ENCODE data around the gene ISYNA1. TPM values are rescaled to one million over a fixed set of nuclear protein-coding genes. Genes with fewer than 3 reads are reported as not detected.

The ISYNA1 gene
- total and polyA plus RNA-seq, 2 donors (not counting 1 experiment from before 2014, with no cell fraction given) = 22.6 to 28.3 TPM

DNA sequence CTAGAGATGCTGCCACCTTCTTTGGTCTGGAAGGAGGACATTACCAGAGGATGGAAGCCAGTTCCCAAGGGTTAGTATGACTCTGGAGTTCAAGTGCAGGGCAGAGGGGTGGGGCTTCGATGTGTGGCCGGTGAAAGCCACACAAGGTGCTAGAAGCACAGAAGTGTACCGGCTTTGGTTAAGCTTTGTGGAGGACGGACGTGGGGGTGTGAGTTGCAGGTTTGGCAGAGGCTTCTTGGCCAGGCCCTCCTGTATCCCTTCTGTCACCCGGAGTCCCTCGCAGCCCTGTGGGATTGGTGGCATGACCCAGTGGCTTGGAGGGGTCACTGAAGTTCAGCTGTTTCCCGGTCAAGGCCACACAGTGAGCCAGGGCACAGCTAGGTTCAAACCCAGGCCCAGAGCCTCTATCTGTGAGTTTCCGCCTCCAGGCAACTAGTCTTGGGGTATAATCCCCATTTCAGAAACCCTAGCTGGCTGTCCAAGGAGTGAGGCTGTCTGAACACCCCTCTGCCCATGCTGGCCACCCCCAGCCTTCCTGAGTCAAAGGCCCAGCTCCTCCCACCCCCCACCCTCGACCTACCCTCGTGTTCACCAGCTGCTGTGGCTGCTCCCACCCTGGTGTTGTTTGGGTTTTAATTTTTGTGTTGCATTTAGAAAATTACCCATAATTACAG, 23.3 kb downstream of the ISYNA1 start:
- no peak overlapping the region for H3K27ac ChIP-seq (ENCODE audit: low read length in 2 of 2)
- no peak overlapping the region for H2AFZ ChIP-seq (ENCODE audit: insufficient read depth, low read depth, low read length, poor library complexity, severe bottlenecking)
- peaks cover 47 to 48% of the 10 kb centered on the region in 2 donors for H3K4me1 ChIP-seq (ENCODE audit: control insufficient read depth in 2 of 2, insufficient read depth in 2 of 2, low read length in 2 of 2)
- CTCF ChIA-PET = interaction anchor here (0.6 to 9.3 kb wide), 7 partner anchors 27 to 316 kb away, joined by 3 to 196 read pairs (median 5); partner anchors contain the start of gene GDF15
- ATAC-seq (ENCODE audit: low read depth) (no peak), DNase-seq (no peak)
- H3K27ac Mint-ChIP-seq = no peak overlapping the region
- H3K4me3 ChIP-seq (ENCODE audit: control extremely low read depth in 1 of 5, extremely low read depth in 1 of 5, insufficient read depth in 1 of 5, low read depth in 2 of 5, low read length in 4 of 5) = no peak overlapping the region
- intact Hi-C loops (cut with micrococcal nuclease) = no loop called here
- no peak overlapping the region for H3K9ac ChIP-seq (ENCODE audit: low read length)
- H4K20me1 ChIP-seq (ENCODE audit: control insufficient read depth, insufficient read depth, low read length, poor library complexity, severe bottlenecking) = peaks cover 19% of the 10 kb centered on the region
- TF ChIP-seq EZH2 (IDR thresholded peaks at IDR 0.05; ENCODE audit: borderline replicate concordance, insufficient read depth, low read depth, low read length, poor library complexity, severe bottlenecking) = no peak
- TF ChIP-seq, protein P1, sequence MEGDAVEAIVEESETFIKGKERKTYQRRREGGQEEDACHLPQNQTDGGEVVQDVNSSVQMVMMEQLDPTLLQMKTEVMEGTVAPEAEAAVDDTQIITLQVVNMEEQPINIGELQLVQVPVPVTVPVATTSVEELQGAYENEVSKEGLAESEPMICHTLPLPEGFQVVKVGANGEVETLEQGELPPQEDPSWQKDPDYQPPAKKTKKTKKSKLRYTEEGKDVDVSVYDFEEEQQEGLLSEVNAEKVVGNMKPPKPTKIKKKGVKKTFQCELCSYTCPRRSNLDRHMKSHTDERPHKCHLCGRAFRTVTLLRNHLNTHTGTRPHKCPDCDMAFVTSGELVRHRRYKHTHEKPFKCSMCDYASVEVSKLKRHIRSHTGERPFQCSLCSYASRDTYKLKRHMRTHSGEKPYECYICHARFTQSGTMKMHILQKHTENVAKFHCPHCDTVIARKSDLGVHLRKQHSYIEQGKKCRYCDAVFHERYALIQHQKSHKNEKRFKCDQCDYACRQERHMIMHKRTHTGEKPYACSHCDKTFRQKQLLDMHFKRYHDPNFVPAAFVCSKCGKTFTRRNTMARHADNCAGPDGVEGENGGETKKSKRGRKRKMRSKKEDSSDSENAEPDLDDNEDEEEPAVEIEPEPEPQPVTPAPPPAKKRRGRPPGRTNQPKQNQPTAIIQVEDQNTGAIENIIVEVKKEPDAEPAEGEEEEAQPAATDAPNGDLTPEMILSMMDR (IDR thresholded peaks at IDR 0.05) = no peak
- H3K4me1 Mint-ChIP-seq = peaks cover 45% of the 10 kb centered on the region
- POLR2A ChIA-PET = no interaction called here
- peaks cover 0 to 71% (median 34%) of the 10 kb centered on the region in 4 experiments for H3K27me3 ChIP-seq (replicated peaks in 1 of 4; ENCODE audit: control extremely low read depth in 1 of 4, control insufficient read depth in 3 of 4, insufficient read depth in 4 of 4, low read length in 3 of 4)
- peak overlapping the region; percentile 26 for H3K4me2 ChIP-seq (replicated peaks; ENCODE audit: low read depth, low read length, poor library complexity, severe bottlenecking)
- no peaks in the 10 kb centered on the region for H3K9me3 Mint-ChIP-seq (ENCODE audit: insufficient read depth)
- peaks cover 0 to 28% (median 0%) of the 10 kb centered on the region in 3 donors for H3K9me3 ChIP-seq (ENCODE audit: control extremely low read depth in 1 of 3, control insufficient read depth in 2 of 3, insufficient read depth in 1 of 3, low read length in 2 of 3)
- 25% methylated on average over 9 of the region's 11 CpGs for WGBS (ENCODE audit: insufficient coverage)
- H3K36me3 ChIP-seq (replicated peaks in 1 of 2; ENCODE audit: control extremely low read depth in 1 of 2, control insufficient read depth in 1 of 2, extremely low read depth in 1 of 2, insufficient read depth in 2 of 2, low read length in 1 of 2) = no peaks in the 10 kb centered on the region
- no peak overlapping the region for H3K4me3 Mint-ChIP-seq
- no peaks in the 10 kb centered on the region for H3K79me2 ChIP-seq (ENCODE audit: control insufficient read depth, insufficient read depth, low read length)
- peaks cover 53% of the 10 kb centered on the region for H3K27me3 Mint-ChIP-seq

DNA sequence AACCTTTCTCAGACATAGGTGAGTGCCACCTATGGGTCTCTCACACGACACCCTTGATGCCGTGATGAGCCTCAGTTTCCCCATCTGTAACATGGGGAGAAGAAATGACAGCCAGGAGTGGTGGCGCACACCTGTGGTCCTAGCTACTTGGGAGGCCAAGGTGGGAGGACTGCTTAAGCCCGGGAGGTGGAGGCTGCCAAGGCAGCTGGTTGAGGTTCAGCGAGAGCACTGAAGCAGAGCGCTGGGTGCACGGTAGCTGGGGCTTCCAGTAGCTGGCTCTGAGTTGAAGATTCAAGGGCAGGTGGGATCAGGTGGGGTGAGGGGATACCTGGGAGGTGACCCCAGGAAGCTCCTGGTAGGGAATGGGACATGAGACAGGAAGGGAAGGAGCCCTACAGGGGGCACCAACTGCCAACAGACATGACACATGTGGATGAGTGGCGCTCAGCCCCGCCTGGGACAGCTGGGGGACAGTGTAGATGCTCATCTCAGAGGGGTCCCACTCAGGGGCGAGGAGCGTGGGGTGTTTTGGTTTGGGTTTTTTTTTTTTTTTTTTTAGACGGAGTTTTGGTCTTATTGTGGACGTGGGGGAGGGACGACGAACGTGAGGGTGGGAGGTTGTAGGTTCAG, 25.2 kb downstream of the ISYNA1 start:
- no peak overlapping the region for H3K4me3 Mint-ChIP-seq
- no peak for ATAC-seq (ENCODE audit: low read depth)

More for the DNA sequence above, 25.2 kb downstream of the ISYNA1 start:
- POLR2A ChIA-PET = interaction anchor here (2.1 kb wide), 1 partner anchor 24 kb away, joined by 5 read pairs; no protein-coding TSS in a partner anchor
- peaks cover 46 to 48% of the 10 kb centered on the region in 2 donors for H3K4me1 ChIP-seq (ENCODE audit: control insufficient read depth in 2 of 2, insufficient read depth in 2 of 2, low read length in 2 of 2)
- H4K20me1 ChIP-seq (ENCODE audit: control insufficient read depth, insufficient read depth, low read length, poor library complexity, severe bottlenecking) = peaks cover 7% of the 10 kb centered on the region
- no peak overlapping the region for H3K4me3 ChIP-seq (ENCODE audit: control extremely low read depth in 1 of 5, extremely low read depth in 1 of 5, insufficient read depth in 1 of 5, low read depth in 2 of 5, low read length in 4 of 5)
- WGBS (ENCODE audit: insufficient coverage) = 91% methylated on average over 12 of the region's 16 CpGs
- no peak overlapping the region for H3K9ac ChIP-seq (ENCODE audit: low read length)
- no peak overlapping the region for H3K27ac ChIP-seq (ENCODE audit: low read length in 2 of 2)
- intact Hi-C loops (cut with micrococcal nuclease) = no loop called here
- Mint-ChIP-seq H3K4me1 (peaks cover 44% of the 10 kb centered on the region), H3K27me3 (peaks cover 41% of the 10 kb centered on the region), H3K27ac (peak overlapping the region; percentile 61), H3K9me3 (ENCODE audit: insufficient read depth) (no peaks in the 10 kb centered on the region)
- H3K4me2 ChIP-seq (replicated peaks; ENCODE audit: low read depth, low read length, poor library complexity, severe bottlenecking) = no peak overlapping the region
- TF ChIP-seq, protein P1 (IDR thresholded peaks at IDR 0.05) = no peak
- TF ChIP-seq EZH2 (IDR thresholded peaks at IDR 0.05; ENCODE audit: borderline replicate concordance, insufficient read depth, low read depth, low read length, poor library complexity, severe bottlenecking) = no peak
- DNase-seq = no peak
- peaks cover 0 to 61% (median 30%) of the 10 kb centered on the region in 4 experiments for H3K27me3 ChIP-seq (replicated peaks in 1 of 4; ENCODE audit: control extremely low read depth in 1 of 4, control insufficient read depth in 3 of 4, insufficient read depth in 4 of 4, low read length in 3 of 4)
- no peak overlapping the region for H2AFZ ChIP-seq (ENCODE audit: insufficient read depth, low read depth, low read length, poor library complexity, severe bottlenecking)
- H3K9me3 ChIP-seq (ENCODE audit: control extremely low read depth in 1 of 3, control insufficient read depth in 2 of 3, insufficient read depth in 1 of 3, low read length in 2 of 3) = peaks cover 0 to 19% (median 0%) of the 10 kb centered on the region in 3 donors
- H3K36me3 ChIP-seq (replicated peaks in 1 of 2; ENCODE audit: control extremely low read depth in 1 of 2, control insufficient read depth in 1 of 2, extremely low read depth in 1 of 2, insufficient read depth in 2 of 2, low read length in 1 of 2) = no peaks in the 10 kb centered on the region
- CTCF ChIA-PET = interaction anchor here (0.6 to 9.3 kb wide), 14 partner anchors 11 to 221 kb away, joined by 3 to 196 read pairs (median 4); partner anchors contain the start of genes GDF15, JUND and LSM4
- no peaks in the 10 kb centered on the region for H3K79me2 ChIP-seq (ENCODE audit: control insufficient read depth, insufficient read depth, low read length)
